ENCODE data around the gene ATRN.

DNA sequence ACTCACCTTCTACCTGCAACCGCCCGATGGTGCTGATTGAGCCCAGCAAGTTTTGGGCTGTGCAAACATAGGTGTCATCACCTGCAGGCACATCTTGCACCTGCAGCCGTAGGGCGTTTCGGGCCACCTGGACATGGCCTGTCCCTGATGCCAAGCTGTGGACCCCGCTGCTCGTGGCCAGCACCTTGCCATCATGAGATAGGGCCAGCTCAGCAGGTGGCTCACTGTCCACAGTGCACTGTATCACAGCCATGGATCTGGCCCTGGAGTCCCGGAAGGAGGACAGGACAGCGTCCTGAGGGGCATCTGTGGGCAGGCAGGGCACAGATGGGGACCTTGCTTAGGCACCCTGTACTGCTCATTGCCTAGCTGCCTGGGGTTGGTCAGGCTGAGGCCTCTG is 221.1 kb downstream of the ATRN start:
- TF ChIP-seq, protein P1, sequence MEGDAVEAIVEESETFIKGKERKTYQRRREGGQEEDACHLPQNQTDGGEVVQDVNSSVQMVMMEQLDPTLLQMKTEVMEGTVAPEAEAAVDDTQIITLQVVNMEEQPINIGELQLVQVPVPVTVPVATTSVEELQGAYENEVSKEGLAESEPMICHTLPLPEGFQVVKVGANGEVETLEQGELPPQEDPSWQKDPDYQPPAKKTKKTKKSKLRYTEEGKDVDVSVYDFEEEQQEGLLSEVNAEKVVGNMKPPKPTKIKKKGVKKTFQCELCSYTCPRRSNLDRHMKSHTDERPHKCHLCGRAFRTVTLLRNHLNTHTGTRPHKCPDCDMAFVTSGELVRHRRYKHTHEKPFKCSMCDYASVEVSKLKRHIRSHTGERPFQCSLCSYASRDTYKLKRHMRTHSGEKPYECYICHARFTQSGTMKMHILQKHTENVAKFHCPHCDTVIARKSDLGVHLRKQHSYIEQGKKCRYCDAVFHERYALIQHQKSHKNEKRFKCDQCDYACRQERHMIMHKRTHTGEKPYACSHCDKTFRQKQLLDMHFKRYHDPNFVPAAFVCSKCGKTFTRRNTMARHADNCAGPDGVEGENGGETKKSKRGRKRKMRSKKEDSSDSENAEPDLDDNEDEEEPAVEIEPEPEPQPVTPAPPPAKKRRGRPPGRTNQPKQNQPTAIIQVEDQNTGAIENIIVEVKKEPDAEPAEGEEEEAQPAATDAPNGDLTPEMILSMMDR (IDR thresholded peaks at IDR 0.05; ENCODE audit: poor library complexity, severe bottlenecking) = no peak
- TF ChIP-seq RAD21 (conservative IDR thresholded peaks at IDR 0.05) (no peak), REST (IDR thresholded peaks at IDR 0.05; ENCODE audit: borderline replicate concordance) (no peak), EZH2 (IDR thresholded peaks at IDR 0.05; ENCODE audit: borderline replicate concordance, insufficient read depth, low read length, poor library complexity, severe bottlenecking) (no peak), EP300 (conservative IDR thresholded peaks at IDR 0.05; ENCODE audit: poor library complexity, severe bottlenecking) (no peak), MXI1 (conservative IDR thresholded peaks at IDR 0.05; ENCODE audit: poor library complexity, severe bottlenecking) (no peak), POLR2AphosphoS5 (IDR thresholded peaks at IDR 0.05) (no peak), TAF1 (IDR thresholded peaks at IDR 0.05; ENCODE audit: low read depth) (no peak)
